ENCODE data around the gene IL6.
"Not testable (repeated sequence)": the region's sequence is repeated elsewhere in the genome, so short reads cannot be mapped to it uniquely, and the experiment has no call there.

The IL6 gene

DNA sequence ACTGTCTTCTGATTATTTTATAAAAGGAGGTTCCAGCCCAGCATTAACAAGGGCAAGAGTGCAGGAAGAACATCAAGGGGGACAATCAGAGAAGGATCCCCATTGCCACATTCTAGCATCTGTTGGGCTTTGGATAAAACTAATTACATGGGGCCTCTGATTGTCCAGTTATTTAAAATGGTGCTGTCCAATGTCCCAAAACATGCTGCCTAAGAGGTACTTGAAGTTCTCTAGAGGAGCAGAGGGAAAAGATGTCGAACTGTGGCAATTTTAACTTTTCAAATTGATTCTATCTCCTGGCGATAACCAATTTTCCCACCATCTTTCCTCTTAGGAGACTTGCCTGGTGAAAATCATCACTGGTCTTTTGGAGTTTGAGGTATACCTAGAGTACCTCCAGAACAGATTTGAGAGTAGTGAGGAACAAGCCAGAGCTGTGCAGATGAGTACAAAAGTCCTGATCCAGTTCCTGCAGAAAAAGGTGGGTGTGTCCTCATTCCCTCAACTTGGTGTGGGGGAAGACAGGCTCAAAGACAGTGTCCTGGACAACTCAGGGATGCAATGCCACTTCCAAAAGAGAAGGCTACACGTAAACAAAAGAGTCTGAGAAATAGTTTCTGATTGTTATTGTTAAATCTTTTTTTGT lies 2.3 kb downstream of the IL6 start:
- DNase-seq = no peak

DNA sequence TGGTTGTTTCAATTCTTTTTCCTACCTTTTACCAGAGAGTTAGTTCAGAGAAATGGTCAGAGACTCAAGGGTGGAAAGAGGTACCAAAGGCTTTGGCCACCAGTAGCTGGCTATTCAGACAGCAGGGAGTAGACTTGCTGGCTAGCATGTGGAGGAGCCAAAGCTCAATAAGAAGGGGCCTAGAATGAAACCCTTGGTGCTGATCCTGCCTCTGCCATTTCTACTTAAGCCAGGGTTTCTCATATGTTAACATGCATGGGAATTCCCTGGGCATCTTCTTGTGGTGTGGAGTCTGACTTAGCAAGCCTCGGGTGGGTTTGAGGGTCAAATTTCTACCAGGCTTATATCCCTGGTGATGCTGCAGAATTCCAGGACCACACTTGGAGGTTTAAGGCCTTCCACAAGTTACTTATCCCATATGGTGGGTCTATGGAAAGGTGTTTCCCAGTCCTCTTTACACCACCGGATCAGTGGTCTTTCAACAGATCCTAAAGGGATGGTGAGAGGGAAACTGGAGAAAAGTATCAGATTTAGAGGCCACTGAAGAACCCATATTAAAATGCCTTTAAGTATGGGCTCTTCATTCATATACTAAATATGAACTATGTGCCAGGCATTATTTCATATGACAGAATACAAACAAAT lies 3.2 kb downstream of the IL6 start:
- no peak for DNase-seq

- DNase-seq = no peak
Measured at GRCh38 chr7:22730921-22731654, 4.1 kb downstream of the IL6 start.

GRCh38 chr7:22731766-22732165 lies 4.8 kb downstream of the IL6 start:
- no peak for DNase-seq

DNA sequence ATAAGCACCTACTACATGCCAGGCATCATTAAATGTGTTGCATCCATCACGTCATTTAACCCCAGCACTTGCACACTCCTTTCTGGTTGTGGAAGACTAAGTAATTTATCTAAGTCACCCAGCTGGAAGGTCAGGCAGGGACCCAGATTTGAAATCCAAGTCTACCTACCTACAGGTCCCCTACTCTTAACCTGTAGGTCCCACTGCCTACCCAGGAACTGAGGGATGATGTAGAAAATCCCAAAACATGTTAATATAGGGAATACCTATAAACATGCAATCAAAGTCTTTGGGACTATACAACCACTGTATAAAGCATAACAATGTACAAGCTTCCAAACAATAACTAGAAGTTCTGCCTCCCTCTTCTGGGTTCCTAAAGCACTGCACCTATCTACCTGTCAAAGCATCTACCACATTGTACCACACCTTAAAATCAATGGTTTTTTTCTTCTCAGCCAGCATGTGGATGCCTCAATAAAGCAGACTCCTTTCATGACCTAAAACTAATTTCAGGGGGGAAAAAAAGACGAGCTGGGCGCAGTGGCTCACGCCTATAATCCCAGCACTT lies 5.6 kb downstream of the IL6 start:
- no peak for DNase-seq

DNA sequence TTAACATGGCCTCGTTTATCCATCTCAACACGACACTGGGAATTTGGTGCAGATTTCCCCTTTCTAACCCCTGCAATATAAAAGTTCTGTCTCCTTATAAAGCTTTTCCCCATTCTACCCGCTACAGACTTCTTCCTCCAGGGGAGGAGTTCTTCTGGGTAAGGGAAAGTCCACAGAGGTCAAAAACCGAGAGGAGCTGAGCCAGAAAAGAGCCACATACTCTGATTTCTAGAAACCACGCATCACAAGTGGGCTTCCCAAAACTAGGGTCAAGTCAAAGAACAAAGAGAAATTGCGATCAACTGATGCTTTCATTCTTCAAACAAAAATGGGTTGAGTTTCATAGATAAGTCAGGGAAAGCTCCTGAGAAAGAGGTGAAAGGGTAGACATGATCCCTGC lies 6.8 kb downstream of the IL6 start:
- DNase-seq = no peak

DNA sequence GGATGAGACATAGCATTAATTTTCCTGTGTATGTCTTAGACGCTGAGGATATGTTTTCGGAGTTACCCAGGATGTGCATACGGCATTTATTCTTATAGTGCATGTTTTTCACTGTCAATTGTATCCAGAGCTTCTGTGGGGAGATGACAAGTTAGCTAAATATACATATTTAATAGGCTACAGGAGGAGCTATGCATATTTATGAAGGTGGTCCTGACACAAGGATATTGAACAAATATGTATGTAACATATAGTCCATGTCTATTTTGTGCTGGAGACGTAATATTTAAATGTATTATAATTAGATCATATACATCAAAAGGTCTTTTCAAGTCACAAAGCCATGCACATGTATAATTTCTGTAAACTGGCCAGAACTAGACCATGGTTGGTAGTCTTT lies 16.0 kb downstream of the IL6 start:
- no peak for DNase-seq

DNA sequence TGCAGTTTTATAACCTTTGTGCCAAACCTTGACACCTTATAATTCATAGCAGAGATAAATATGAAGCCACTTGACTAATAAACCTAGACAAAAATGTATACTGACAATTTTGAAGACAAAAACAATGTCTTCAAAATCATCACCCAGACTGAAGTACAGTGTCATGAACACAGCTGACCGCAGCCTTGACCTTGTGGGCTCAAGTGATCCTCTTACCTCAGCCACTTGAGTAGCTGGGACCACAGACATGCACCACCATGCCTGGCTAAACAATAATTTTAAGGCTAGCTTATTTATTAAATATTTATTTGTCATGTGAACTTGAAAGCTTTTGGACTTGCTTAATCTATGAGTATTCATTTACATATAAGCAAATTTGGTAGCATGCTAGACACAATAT lies 24.3 kb downstream of the IL6 start:
- DNase-seq = no peak

- no peak for DNase-seq
Measured at GRCh38 chr7:22757338-22757994, 30.5 kb downstream of the IL6 start.

- DNase-seq = no peak
Measured at GRCh38 chr7:22758576-22758975, 31.6 kb downstream of the IL6 start.

- DNase-seq = no peak
Measured at GRCh38 chr7:22759721-22760120, 32.7 kb downstream of the IL6 start.

DNA sequence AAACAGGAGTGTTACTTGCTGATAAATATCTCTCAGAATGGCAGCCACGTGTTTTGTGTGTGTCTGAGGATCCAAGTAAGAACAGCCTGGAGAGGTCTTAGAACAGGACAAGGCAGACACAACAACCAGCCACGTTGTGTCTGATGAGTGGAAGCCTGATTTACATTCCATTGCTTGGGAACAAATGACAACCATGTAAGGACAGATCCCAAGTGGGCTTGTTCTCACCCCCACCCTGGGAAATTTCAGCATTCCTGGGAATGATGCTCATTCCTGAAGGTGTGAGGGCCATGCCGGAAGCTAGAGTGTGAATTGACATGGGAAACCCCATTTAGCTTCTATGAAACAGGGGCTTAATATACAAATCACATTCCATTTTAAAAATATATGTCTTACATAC lies 35.9 kb downstream of the IL6 start:
- DNase-seq = no peak

GRCh38 chr7:22765609-22766008 lies 38.6 kb downstream of the IL6 start:
- no peak for DNase-seq

- DNase-seq = no peak
Measured at GRCh38 chr7:22771194-22771871, 44.3 kb downstream of the IL6 start.

DNA sequence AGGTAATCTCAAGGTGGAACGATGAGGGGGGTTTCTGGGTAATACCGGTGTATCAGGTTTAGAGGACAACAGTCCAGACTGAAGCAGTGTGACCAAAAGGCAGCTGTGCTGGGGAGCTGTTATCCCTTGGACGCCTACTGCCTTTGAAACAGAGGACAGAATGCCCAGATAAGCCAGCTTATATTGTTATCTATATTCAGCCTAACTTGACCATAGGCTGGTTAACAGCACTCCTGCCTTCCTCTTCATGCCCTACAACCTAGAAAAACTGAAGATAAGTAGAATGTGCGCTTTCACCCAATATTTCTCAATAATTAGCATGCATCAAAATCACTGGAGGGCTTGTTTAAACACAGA lies 44.9 kb downstream of the IL6 start:
- no peak for DNase-seq

- no peak for DNase-seq
Measured at GRCh38 chr7:22772885-22773284, 45.9 kb downstream of the IL6 start.

GRCh38 chr7:22776964-22777363 lies 50.0 kb downstream of the IL6 start:
- no peak for DNase-seq

DNA sequence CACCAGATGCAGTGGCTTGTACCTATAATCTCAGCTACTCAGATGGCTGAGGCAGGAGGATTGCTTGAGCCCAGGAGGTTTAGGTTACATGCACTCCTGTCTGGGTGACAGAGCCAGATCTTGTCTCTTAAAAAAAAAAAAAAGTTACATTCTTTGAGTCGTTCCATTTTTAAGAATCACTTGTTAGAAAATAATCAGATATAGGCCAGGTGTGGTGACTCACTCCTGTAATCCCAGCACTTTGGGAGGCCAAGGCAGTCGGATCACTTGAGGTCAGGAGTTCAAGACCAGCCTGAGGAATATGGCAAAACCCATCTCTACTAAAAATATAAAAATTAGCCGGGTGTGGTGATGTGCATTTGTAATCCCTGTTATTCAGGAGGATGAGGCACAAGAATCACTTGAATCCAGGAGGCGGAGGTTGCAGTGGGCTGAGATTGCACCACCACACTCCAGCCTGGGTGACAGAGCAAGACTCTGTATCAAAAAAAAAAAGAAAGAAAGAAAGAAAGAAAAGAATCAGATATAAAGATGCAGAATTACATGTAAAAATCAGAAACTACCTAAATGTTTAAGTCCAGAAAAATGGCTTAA lies 52.8 kb downstream of the IL6 start:
- not testable (repeated sequence) for DNase-seq

DNA sequence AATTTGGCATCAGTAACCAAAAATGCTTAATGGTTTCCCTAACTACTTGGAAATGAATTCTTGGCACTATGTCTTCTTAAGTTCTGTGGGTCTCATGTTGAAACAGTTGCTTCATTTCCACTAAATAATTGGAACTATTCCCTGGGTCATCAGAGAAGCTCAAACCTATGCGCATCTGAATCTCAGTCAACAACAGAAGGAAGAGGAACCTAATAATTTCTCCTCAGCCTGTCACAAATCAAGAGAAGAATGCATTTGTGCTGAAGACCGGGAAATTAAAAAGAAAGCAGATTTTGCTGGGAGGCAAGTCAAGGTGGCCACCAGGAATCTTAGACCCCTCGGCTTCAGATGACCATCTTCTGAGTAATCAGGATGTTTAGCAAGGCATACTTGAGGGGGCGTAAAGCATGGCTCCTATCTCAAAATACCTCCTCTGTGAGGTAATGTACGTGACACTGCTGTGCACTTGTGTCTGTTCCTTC lies 54.3 kb downstream of the IL6 start:
- no peak for DNase-seq

Measured in activated CD4-positive, alpha-beta T cell treated with anti-CD3 and anti-CD28 coated beads, Interleukin-2, amount 50 U/mL, for 4 hours (primary cell).